ENCODE data around the gene SGCD. TPM values are rescaled to one million over a fixed set of nuclear protein-coding genes. Genes with fewer than 3 reads are reported as not detected.

The SGCD gene
- total and polyA plus RNA-seq, 9 of the 15 experiments (the other 6 are each of a cell fraction or from before 2014, with no cell fraction given), result not detected

- Histone ChIP-seq H3K9me1 (ENCODE audit: control insufficient read depth, insufficient read depth, low read length) (no peaks in the 10 kb centered on the region), H4K20me1 (replicated peaks; ENCODE audit: control insufficient read depth, insufficient read depth, low read length) (no peaks in the 10 kb centered on the region), H3K9me3 (replicated peaks; ENCODE audit: control insufficient read depth, insufficient read depth, low read depth, low read length) (0 out of 2 replicates have a peak, but pooled peaks cover 1% of the 10 kb centered on the region), H3K36me3 (ENCODE audit: control insufficient read depth, insufficient read depth, low read length) (no peaks in the 10 kb centered on the region), H3K4me3 (no peak overlapping the region), H3K4me2 (ENCODE audit: insufficient read depth, low read length) (no peak overlapping the region), H3K27me3 (ENCODE audit: control insufficient read depth in 2 of 2, insufficient read depth in 2 of 2, low read length in 2 of 2) (no peaks in the 10 kb centered on the region), H2AFZ (ENCODE audit: low read depth, low read length) (no peak overlapping the region), H3K9ac (ENCODE audit: insufficient read depth in 1 of 2, low read depth in 2 of 2, low read length in 2 of 2) (no peak overlapping the region), H3K79me2 (ENCODE audit: control insufficient read depth, insufficient read depth, low read length) (no peaks in the 10 kb centered on the region), H3K4me1 (replicated peaks in 1 of 2; ENCODE audit: control insufficient read depth in 2 of 2, insufficient read depth in 2 of 2, low read length in 2 of 2) (no peaks in the 10 kb centered on the region), H3K27ac (ENCODE audit: extremely low read depth, low read depth, low read length) (no peak overlapping the region)
- in situ Hi-C loops (cut with MboI) (no loop called here), intact Hi-C loops (cut with micrococcal nuclease) (no loop called here)
- TF ChIP-seq POLR2H (tag; IDR thresholded peaks at IDR 0.05; ENCODE audit: low read depth) (no peak), MYBL2 (IDR thresholded peaks at IDR 0.05; ENCODE audit: low read depth) (no peak), MYBL2 (CRISPR knock-in tag; IDR thresholded peaks at IDR 0.05; ENCODE audit: borderline replicate concordance) (no peak), ZSCAN32 (CRISPR knock-in tag; IDR thresholded peaks at IDR 0.05) (no peak), ATF1 (CRISPR knock-in tag; IDR thresholded peaks at IDR 0.05) (no peak), ATF1 (tag; IDR thresholded peaks at IDR 0.05) (no peak), CHD4 (IDR thresholded peaks at IDR 0.05; ENCODE audit: insufficient read depth, insufficient replicate concordance, low read depth, low read length, poor library complexity, severe bottlenecking) (no peak), POLR2AphosphoS5 (IDR thresholded peaks at IDR 0.05; ENCODE audit: control insufficient read depth, insufficient read depth, low read depth, low read length) (no peak), U2AF1 (optimal IDR thresholded peaks at IDR 0.05; ENCODE audit: low read depth, low read length) (no peak), SPI1 (IDR thresholded peaks at IDR 0.05; ENCODE audit: borderline replicate concordance, low read depth, low read length) (no peak), ARID2 (IDR thresholded peaks at IDR 0.05) (no peak), BDP1 (IDR thresholded peaks at IDR 0.05; ENCODE audit: insufficient read depth, insufficient read length) (no peak), DDX20 (tag; IDR thresholded peaks at IDR 0.05; ENCODE audit: low read depth) (no peak)
- FAIRE-seq (no peak), ATAC-seq (no peak), DNase-seq (ENCODE audit: extremely low read depth in 1 of 4, low spot score in 3 of 4) (no peak)
- no TSS peak for BruUV-seq (replicated peaks)
- POLR2A ChIA-PET, result no interaction called here
- 4% methylated on average over 2 of the region's 2 CpGs for WGBS (ENCODE audit: insufficient coverage, low coverage, missing lambda C conversion rate)
- CTCF ChIA-PET (ENCODE audit: low intra/inter-chr PET ratio), result no interaction called here
These were observed 188.2 kb downstream of the SGCD start for GRCh38 chr5:156515121-156515520.
